GM19395 (cell line): ENCODE data around the gene PRICKLE2.

ENCODE experiments used
- ATAC-seq: cut with Tn5 transposase; IDR thresholded peaks from one replicate; pipeline ENCODE4 v1.9.1; 2021; ENCODE audit warnings: mild to moderate bottlenecking, moderate library complexity; ENCODE audit not compliant: unreplicated experiment

The PRICKLE2 gene

DNA sequence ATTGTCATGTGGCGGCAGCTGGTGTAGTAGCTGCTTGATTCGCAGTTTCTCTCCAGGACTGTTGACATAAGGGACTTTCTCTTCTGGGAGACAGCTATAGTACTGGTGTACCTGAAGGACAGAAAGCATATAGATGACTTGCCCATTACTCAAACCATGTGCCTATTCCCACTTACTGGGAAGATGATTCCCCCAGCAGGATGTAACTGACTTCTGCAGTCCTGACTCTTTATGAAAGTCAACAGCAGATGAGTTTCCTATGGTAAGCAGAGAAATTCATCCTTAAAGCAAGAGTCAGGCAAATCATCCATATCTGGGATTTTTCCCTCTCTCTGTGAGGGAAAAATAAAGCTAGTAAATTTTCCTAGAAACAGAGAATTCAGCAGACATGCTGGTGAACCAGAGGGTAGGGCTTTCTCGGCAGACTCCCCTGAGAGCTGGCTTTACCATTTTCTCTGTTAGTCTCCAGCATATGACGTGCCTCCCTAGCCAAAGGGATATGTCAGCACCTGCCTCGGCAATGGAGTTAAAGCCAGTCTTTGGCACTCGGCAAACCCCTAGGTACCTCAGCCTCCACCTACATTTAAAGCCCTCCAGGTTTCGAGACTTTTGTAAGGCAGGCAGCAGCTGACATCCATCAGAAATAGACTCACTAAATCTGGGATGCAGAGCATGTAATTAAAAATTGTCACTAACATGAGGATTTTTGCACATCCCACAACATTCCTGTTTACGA is 62.1 kb downstream of the PRICKLE2 start:
- no peak for ATAC-seq

DNA sequence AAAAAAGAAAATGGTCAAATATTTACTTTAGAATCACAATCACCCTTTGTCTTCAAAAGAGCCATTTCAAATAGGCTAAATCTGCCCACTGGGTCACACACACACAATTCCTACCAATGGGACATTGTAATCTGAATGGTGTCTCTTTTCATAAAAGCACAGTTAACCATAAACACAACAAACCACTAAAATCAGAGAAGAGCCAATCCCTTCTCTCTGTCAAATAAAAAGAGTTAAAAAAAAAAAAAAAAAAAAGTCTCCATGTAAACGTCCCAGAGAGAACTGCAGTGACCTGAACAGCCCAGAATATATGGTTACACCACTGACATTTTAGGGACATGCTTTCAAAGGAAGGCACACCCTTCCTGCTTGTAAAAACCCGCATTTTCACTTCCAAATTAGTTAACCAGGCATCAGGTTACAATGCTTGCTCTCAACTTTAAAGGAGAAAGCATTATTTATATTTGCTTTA is 63.7 kb downstream of the PRICKLE2 start:
- no peak for ATAC-seq

DNA sequence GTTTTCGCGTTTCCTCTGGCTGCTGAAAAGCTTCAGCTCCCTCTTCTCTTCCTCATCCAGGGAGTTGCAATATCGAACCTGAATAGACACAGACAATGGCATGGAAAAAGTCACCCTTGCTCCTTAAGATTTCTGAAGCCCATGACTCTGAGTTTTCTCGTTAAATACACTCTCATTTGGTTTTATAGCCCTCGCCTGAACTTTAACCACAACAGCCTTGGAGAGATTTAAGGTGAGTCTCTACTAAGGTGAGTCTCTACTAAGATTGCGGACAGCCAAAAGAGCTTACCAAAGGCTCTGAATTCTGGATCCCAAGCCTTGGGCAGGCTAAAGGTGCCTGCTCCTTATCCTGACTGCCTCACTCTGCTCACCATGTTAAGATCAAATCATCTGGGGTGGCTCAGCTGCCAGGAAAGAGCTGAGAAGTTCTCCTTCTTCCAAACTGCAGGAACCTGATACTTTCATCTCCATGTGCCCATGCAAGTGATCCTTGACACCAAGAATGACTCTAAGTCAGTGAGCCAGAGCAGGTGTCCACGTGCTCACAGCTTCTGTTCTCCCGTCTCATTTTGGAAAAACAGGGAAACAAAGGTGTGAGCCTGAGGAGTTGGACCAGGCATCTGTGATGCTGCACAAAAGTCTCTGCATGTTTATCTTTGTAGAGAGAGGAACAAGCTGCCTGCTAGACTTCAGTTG is 65.1 kb downstream of the PRICKLE2 start:
- ATAC-seq, result no peak

DNA sequence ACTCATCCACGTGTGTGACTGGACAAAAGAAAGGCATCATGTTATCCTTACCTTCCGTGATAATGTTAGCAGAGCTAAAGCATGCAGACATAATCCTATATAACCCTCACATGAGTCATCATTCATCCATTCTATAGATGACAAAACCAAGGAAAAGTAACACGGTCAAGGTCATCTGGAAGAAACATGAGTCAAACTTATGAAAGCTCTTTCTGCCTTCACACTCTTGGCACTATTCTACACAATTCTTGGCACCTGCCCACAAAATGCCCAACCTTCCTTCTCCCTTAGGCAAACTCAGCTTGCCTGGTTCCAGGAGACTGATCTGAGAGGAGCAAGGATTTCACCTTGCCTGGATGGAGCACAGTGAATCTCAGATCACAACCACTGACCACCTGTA is 66.9 kb downstream of the PRICKLE2 start:
- ATAC-seq, result no peak

DNA sequence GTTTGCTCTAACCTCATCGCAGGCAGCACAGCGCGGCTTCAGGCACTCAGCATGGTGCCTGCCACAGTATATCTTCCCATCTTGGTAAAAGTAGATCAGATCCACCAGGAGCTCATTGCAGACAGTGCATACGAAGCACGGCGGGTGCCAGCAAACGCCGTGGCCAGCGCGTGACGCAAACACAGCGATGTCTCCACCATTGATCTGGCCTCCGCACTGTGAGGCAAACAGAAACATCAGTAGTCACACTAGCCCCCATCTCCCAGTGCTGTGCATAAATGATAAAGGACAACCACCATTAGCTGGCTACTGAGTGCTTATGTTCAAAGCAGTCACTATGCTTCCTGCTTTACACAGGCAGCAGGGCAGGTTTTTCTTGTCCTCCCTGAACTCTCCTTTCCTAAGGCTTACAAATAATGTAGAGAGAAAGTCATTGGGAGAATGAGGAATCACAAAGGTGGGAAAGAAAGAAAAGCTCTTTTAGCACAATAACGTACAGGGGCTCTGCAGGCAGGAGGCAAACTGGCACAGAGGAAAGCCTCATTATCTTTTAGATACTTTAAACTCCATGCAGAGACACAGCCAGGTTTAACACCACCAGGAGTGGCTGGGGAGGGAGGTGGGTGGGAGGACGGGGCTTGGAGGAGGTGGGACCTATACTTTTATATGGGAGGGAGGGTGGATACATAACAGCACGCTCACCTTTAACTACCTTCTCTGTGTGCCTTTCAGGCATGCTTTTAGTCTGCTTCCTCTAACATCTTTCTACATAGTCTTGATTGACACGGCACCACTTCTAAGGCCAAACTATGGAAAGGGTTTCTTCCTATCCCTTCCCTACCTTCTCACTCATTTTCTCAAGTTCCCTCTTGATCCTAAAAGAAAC is 67.9 kb downstream of the PRICKLE2 start:
- ATAC-seq, result no peak

DNA sequence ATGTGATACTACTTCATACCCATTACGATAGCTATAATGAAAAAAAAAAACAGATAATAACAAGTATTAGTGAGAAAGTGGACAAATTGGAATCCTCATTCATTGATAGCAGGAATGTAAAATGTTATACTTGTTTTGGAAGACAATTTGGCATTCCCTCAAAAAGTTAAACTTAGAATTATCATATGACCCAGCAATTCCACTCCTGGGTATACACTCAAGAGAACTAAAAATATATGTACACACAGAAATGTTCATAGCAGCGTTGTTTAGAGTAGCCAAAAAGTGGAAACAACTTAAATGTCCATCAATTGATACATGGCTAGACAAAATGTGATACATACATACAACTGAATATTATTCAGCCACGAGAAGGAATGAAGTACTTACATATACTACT is 69.9 kb downstream of the PRICKLE2 start:
- no peak for ATAC-seq

DNA sequence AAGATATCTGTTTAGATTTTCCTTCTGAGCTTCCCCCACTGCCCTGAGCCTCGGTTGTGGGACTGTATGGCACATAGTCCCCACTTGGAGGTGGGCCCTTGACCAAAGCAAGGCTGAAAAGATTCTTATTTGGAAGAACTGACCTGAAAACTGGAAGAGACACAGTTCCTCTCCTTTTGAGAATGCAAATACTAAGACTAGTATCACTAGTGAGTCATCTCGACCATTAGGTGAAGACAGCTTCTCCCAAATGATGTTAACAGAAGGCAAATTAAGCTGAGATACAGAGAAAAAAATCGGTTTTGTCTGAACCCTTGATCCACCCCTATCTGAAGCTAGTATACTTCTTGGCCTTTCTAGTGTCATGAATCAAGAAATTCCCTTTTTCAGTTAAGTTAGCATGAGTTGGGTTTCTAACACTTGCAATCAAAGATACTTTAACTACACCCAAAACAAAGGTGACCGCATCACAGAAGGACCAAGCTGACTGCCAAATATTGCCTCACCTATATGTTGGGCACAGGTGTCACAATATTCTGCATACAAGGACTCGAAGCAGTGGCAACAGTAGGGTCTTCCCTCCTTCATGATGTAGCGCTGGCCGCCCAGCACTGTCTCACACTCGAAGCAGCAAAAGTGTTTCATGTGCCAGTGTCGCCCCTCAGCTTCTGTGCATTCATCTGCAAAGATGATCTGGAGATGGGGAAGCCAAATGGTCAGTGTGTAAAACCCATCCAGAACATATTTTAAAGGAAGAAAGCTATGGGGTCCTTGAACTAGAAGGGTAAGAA is 72.4 kb downstream of the PRICKLE2 start:
- ATAC-seq, result no peak

DNA sequence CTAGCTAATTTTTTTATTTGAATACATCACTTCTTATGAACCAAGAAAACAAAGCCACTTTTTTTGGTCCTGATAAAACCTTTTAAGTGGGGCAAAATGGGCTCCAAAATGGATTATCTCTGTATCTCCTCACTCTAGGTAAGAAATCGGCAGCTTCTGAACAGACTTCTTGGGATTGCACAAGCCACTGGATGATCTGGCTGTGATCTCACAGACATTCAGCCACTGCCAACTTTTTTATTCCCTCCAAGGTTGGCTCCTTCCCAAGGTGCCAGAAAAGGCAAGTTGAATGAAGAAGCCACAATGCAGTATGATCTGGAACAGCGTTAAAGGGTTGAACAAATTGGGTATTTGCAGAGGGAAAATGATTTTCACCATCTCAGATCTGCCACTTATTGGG is 73.2 kb downstream of the PRICKLE2 start:
- ATAC-seq, result no peak

DNA sequence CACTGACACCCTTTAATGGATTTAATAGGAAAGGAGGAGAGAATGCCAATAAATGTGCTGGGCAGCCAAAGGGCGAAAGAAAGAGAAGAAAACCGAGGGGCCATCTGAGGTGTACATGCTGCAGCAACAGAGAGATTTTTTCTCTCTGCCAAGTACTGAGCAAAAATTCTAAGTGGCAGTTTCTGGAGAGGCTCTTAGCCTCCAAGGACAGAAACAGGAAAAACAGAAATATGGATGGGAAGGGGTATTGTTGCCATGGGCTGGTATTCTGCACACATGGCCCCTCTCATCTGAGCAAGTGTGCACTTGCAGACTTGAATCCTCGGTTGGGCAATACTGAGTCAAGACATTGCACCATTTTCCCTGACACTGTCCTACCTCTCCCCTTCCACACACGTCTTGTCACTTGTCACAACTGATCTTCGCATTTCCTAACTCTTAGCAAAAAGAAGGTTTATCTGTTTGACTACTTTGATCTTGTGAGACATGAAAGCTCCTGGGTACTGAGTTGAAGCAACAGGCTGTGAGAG is 73.9 kb downstream of the PRICKLE2 start:
- ATAC-seq, result no peak

DNA sequence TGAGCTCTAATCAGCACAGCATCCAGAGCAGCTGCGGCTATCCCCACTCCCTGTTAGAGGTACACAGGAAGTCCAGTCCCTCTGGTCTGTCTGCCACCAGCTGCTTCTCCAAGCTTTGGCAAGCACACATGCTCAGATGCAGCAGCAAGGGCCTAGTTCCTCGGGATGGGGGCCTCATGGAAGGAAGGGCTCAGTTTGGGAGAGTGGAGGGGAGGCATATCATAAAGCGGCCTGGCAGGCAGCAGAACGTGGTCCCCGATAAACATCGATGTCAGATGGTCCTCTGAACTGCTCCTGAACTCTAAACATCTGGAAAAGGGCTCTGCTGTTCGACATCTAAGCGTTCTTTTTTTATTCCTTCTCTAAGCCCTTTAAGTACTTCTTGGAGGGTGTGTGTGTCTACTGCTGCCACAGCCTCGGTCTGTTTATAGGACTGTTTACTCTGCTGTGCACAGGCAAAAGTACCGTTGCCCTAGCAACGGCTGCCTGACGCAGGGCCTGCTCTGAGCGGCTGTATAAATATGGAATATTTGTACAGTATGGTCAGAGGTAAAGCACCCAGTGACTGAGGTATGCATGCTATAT is 74.6 kb downstream of the PRICKLE2 start:
- ATAC-seq, result no peak

DNA sequence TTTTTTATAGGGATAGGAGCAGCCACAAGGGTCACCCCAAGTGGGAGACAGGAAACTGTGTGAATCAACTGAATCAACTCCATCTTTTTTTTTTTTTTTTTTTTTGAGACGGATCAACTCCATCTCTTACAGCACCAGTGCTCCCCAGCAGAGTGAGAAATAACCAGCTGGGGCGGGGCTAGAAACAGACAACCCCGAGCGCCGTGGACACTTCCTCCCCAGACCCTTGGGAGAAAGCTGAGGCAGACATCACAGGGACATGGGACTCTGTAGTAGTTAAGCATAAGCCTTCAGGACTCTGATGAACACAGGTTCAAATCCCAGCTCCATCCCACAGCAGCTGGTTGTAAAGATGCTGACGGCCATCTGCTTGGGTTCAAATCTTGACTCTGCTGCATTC is 75.4 kb downstream of the PRICKLE2 start:
- no peak for ATAC-seq

DNA sequence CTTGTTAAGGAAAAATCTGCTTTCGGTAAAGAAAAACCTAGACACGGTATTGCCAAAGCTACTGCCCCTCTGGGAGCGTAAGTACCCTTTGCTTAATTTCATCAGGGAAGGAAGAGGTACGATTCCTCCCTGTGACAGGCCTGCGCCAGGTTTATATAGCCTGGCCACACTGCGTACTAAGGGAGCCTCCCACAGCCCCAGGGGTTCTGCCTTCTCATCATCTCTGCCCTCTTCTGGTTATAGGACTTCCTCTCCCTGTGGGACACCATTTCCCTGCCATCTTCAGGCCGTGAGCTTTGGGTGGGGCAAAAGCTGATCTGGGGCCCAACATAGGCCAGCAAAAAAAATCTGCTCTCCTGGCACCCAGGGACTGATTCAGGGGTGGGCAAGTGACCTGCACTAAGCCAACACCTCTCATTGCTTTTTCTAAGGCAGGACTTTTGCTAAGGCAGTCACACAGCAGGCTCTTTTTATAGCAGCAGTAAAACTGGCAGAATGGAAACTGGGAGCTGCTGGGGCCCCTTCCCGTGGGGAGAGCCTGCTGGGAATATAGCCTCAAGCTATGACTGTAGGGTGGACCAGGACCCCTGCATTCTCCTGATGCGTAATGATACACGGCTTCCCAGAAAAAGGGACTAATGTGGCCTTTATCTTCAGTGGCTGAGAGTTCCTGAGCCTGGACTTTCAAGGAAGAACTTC is 76.2 kb downstream of the PRICKLE2 start:
- ATAC-seq, result no peak

DNA sequence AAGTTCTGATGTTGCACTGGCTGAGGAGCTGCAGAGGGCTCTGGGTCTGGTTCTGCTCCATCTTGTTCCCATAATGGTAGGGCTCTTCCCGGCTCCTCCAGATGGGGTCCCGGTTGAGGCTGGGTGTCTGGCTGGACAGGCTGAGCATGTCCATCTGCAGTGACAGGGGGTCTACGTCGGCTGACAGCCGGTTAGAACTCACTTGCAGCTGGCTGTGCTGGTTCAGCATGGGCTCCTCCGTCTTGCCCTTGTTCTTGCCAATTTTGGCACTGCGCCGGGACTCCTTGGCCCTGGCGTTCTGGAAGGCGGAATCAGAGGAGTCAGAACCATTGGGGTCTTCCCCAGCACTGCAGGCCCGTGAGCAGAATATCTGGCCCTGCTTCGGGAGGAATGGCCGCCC is 78.1 kb downstream of the PRICKLE2 start:
- ATAC-seq, result no peak

DNA sequence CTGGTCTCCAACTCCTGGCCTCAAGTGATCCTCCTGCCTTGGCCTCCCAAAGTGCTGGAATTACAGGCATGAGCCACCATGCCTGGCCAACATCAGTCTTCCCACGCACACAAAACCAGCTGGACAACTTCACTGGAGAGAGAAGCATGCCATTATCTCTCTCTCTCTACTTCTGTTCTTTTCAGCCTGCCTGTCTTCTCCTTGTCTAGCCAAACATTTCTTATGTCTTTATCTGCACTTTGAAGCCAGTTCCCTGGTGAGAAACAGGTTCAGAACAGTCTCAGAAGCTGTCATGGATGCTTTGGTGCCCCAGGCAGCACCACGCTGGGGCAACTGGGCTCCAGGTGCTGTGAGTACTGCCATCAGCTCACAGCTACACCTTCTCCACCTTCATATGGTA is 79.8 kb downstream of the PRICKLE2 start:
- no peak for ATAC-seq

DNA sequence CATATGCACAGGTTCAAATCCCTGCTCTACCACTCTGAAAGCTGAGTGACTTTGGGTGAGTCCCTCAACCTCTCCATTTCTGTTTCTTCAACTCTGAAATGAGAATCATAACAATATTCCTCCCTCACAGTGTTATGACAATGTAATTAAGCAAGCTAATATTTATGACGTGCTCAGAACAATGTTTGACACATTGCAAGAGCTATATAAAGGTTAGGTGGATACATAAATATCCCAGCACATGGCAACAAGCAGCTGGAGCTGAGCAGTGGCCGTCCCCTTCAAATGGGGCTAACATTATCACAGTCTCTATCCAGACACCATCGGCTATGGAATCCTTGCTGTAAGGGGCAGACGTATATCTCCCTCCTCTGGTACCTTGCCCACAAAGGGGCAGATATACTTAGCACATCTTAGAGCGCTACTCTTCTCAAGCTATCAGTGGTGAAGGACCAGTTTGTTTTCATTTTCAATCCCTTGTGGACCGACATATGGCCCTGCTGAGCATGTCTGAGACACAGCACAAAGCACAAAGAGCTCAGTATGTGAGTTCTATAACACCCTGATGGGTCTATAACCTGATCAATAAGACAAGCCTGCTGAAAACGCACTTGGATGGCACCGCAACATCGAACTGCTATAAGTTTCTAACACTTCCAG is 80.9 kb downstream of the PRICKLE2 start:
- no peak for ATAC-seq

DNA sequence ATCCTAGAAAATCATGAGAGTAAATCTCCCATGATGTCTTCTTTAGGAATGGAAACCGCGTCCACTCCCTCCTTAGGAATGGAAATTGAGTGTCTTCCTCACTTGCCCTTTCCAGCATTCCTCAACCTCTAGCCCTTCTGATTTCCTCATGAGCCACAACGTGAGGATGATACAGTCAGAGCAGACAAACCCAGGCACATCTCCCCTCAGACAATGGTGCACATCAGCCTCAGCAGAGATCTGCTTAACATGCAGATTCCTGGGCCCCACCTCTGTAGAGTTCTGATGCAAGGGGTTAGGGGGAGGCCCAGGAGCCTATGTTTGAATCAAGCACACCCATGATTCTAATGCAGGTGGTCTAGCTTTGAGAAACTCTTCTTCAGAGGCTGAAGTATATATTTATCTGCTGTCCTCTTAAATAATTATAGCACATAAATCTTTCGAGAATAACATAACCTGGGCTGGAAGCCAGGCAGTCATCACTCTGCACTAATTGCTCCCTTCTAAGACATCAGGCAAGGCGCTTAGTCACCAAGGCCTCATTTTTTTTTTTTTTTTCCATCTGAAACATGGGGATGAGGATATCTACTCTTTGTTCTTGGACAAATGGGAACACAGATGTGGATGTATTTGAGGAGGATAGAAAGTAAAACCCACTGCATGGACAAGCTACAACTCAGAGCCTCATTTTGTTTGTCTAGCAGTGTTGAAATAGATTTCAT is 81.7 kb downstream of the PRICKLE2 start:
- ATAC-seq, result no peak

DNA sequence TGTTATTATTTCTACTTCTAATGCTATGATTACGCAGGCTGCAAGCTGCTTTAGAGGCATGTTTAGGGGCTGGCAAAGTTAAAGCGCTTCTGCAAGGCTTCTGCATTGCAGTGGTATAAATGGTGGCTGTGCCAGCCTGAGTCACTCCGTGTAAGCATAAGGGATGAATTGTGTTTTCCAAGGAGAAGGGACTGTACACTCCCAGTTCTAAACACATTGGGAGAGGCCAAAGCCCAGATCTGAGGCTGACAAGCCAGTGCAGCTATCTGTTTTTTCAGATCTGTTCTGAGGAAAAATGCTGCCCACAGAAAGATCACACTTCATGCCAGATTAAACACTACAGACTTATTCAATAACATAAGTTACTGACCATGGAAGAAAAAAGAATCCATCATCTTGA is 83.8 kb downstream of the PRICKLE2 start:
- ATAC-seq, result no peak

DNA sequence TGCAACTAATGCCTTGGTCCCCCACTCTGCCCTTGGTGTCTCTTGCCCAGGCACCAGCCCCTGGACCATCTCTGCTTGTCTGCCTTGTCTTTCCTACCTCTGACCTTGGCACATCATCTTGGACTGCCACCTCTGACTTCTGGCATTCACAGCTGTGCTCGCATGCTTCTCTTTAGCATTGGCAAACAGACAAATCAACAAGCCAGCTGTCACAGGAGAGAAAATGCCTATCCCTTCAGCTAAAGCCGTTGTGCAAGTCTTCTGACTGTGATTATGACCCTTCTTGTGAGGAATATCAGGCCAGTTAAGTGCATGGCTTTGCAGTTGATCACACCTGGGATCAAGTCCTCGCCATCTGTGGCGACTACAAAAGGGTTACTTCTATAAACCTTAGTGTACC is 84.6 kb downstream of the PRICKLE2 start:
- no peak for ATAC-seq
